HG02588 (cell line): Measurements from ENCODE around the gene SCGB1D4.

Experiments
- ATAC-seq: cut with Tn5 transposase; IDR thresholded peaks from one replicate; pipeline ENCODE4 v1.9.1; 2021; ENCODE audit warnings: mild to moderate bottlenecking, moderate library complexity; ENCODE audit not compliant: unreplicated experiment

Gene SCGB1D4

DNA sequence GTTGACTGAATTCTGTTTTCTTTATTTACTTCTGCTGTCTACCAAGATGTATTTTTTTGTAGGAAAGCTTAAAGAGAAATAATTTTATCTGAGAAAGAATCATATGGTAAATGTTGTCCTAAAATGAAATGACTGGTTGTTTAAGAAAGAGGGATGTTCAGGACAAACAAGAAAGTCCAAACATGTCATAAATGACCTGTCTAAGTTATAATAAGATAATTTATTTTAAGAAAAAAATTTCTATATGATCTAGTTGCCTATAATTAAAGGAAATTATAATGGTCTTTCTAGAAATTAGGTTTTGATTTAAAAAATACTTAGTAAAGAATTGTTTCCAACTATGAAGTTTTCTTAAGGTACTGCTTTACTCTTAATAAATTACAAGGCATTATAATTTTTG lies 18.4 kb downstream of the SCGB1D4 start:
- ATAC-seq, result no peak

DNA sequence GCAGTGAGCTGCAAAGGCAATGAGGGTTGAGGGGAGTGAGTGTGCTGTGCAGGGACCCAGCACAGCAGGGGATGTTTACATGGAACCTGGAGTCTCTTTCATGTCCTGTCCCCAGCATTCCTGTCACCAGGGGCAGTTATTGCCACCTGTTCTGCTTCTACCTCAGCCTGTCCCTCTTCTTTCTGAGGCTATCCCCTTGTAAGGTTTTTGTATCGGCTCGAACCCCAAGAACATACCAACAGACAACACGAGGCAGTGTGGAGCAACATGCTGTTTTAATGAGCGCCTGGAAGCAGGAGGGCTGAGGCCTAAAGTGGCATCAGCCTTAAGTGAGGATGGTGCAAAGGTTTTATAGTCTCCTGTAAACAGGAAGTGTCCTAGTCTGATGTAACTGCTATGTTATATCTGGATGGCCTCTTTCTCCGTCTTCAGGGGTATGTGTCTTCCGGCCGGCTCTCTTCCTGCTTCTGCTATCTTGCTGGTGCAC lies 25.0 kb downstream of the SCGB1D4 start:
- ATAC-seq, result no peak

DNA sequence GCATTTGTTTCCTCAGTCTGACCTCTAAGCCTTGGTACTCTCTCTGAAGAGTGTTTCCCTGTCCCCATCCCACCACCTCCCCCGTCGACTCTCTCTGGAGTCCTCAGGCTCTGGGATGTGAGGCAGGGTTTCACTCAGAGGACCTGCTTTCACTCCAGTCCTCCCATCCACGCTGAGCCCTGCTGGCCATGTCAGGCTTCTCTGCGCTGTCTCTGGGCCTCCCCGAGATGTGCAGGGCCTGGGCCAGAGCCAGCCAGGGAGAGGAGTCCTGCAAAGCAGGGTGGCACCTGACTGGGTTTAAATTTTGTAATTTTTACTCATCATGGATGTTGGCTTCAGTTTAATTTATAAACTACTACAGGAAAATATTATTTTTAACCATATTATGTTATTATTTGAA lies 25.6 kb downstream of the SCGB1D4 start:
- no peak for ATAC-seq

DNA sequence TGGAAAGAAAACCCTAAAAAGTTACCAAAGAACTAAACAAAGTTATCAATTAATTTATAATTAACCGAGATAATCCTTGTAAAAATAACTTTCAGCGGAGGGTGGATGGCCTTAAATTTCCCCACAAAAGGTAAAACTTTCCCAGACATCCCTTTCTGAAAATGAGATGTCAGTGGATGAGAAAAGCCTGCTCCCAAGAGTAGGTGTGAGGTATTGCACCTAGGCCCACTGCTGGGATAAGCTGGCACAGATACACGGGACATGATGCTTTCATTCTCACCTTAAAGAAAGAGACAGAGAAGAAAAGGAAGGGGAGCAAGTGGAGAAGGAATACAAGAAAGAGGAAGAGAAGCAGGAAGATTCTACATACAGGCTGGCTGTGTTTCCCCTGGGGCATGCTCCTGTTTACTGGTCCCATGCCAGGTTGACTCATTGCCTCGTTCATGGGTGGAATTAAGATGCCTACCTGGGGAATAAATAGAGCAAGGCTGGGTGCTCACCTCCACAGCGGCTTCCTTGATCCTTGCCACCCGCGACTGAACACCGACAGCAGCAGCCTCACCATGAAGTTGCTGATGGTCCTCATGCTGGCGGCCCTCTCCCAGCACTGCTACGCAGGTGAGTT lies 29.1 kb downstream of the SCGB1D4 start, which contains the start of gene SCGB2A2:
Gene SCGB2A2 (plus strand): TSS at position 505 of the 625 bp plus-strand sequence. CDS start 59 bp downstream, at position 564.
- no peak for ATAC-seq

DNA sequence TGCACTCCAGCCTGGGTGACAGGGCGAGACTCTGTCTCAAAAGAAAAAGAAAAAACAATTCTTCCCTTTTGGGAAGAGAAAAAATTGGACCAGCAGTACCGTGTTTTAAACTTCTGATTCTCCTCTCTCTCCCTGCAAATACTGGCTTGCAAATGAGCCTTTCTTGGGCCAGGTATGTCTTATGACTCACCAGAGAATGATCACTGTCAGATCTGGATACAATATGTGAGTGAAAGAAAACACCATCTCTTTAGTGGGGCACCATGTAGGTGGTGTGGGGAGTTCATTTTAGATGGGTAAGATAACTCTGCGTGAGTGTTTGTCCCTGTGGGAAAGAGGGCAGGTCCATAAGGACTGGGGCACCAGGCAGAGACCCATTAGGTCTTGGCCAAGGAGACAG lies 31.3 kb downstream of the SCGB1D4 start:
- ATAC-seq, result no peak

DNA sequence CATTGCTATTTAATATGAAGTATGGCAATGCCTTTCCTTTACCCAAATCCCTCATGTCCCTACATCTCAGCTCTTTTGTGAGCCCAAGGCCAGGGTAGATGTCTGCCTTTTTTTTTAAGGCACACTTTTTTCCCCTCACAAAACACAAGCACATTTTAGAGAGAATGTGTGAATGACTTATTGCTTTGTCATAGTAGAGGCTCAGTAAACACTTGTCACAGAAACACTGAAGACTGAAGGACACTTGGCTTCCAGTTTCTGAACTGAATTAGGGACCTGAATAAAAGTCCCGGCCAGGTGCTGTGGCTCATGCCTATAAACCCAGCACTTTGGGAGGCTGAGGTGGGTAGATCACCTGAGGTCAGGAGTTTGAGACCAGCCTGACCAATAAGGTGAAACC lies 31.8 kb downstream of the SCGB1D4 start:
- ATAC-seq, result no peak

DNA sequence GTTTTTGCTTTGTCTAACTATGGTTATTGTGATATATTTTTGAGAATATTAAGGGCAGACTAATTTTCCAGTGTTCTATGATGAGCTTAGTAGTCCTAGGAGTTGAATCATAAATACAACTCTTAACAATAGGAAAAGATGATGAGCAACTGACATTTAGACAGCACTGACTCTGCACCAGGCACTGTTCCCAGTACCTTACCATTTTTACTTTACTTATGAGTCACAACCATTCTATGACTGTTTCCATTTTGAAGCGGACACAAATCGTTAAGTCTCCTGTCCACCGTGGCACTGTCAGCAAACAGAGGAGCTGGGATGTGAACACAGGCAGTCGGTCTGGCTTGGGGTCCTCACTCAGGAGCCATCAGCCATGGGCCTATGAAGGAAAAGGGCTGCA lies 32.3 kb downstream of the SCGB1D4 start:
- ATAC-seq, result no peak

DNA sequence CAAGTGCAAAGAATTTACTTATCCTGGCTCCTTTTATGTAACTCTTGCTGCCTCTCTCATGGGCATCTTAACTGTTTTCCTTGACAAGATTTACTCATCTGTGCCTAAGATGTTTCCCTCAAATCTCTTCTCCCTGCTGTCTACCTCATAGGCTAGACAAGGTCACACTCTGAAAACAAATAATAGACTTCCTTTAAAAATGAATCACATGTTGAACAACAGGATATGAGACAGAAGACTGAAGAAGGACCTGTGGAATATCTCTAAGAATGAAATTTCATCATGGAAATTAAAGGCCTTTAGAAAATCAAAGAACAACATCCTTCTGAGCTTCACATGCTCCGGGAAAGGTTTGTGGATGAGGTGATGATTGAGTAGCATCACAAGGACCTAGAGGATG lies 34.9 kb downstream of the SCGB1D4 start:
- ATAC-seq, result no peak

DNA sequence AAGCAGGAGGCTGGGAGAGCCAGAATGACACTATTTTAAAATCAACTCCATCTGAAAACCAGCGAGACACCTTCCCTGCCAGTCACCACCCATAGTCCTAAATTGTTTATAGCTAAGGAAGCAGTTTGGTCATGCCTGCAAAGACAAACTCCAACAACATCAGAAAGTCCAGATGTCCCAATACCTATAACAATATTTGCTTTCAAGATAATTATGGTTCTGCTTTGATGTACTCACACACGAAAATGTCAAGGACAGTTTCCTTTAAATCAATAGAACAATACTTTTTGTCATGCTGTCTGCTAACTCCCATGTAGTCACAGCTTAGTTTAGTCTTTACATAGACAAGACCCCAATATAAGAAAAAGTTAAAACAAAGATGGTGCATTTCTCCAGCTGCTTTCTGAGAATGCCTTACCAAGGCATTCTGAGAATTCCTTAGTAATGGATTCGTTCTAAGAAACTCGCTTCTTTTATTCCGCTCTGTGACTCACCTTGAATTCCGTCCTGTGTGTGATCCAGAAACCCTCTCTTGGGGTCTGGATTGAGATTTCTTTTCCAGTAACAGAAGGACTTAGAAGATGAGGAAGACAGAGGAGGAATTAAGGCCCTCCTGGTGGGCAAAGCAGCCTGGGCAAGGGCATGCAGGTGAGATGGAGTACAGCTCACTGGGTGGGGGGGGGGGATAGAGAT lies 38.5 kb downstream of the SCGB1D4 start:
- no peak for ATAC-seq

DNA sequence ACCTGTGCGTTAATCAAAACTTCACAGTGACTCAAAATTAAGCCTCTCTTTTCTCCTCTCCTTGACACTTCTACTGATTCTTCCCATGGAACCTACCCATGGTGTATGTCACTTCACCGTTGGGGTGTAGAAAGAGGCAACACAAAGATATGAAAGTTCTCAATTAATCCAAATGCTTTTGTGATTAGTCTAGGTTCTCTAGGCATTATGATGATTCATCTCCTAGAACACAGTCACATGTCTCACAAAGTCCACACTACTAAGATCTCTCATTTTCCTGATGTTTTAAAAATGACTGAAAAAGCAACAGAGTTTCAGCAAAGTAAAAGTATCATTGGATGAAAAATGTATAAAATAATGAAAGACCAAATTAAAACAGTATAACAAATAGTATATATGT lies 42.6 kb downstream of the SCGB1D4 start:
- ATAC-seq, result no peak

DNA sequence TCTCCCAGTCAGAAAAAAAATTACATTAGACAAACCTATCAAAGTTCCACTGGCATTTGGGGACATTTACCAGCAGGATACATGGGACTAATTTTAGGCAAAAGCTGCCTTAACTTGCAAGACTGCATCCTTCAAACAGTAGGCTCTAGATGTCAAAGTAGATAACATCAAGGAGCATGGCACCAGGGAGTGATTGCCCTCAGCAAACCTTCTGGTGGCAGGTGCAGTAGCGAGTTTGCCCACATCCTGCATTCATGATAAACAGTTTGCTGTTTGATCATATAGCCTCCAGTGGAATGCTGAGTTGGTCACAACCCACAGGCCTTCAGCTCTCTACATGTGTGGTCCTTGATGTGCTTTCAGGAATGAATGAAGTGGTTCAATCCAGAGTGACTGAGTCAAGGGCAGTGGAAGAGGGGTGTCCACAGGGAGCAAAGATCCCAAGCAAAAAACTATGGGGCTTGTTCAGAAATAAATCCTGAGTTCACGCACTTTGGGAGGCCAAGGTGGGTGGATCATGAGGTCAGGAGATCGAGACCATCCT lies 44.8 kb downstream of the SCGB1D4 start:
- no peak for ATAC-seq

DNA sequence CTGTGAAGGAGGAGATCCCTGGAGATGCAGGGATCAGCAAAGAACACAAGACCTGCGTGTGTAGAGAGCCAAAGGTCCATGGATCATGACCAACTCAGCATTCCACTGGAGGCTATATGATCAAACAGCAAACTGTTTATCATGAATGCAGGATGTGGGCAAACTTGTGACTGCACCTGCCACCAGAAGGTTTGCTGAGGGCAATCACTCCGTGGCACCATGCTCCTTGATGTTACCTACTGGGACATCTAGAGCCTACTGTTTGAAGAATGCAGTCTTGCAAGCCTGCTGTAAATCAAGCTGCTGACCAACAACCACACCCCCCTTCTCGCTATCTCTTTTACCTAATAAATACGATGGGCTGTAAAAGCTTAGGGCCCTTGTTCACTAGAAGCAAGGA lies 47.2 kb downstream of the SCGB1D4 start:
- no peak for ATAC-seq
